ENCODE results near the gene BMP8B.

DNA sequence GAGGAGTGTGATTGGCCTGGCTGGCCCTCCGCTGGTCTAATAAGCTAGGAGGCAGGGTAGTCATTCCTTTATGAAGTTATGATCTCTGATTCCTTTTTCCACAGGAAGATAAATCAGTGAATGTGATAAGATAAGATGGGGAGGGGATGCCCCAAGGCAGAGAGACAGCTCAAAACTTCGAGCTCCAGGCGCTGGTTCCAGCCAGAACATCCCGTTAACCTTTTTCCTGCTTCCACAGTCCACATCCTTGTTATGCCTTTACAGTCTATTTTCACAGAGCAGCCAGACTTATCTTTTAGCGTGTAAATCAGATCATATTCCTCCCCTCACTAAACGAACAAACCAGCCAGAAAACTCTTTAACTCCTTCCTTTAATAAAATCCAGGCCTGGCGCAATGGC, 38.5 kb upstream of the BMP8B start:
- no peak for TF ChIP-seq CTCF (IDR thresholded peaks at IDR 0.05)
- no peak for TF ChIP-seq ZFX (IDR thresholded peaks at IDR 0.05; ENCODE audit: borderline replicate concordance)

All from 22Rv1 (cell line).